Measurements from ENCODE around the gene ADD1. TPM values are rescaled to one million over a fixed set of nuclear protein-coding genes. Genes with fewer than 3 reads are reported as not detected.

The ADD1 gene
- total RNA-seq, 5 donors from 2014 or later (not counting 1 experiment from before 2014, with no cell fraction given): 241 to 274 (median 256) TPM

DNA sequence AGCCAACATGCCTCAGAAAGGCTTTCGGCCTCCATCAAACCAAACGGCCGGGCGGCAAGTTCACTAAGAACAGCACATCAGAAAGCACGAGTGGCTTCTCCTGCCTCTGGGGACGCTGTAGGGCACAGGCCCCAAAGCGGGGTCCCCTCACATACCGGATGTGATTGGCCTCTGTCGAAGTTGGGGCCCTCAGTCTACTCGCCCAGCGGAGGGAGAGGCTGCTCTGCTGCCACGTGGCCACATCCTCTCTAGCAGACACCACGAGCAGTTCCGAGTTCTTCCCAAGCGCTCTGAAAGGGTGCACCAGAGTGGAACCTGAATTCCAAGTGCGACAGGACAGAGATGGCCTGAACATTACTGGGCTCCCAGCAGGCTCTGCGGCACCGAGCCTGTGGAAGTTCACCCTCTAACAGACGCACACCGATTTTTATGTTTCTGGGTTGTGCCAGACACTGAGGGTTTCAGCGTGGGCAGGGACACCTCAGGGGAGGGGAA is 98.4 kb downstream of the ADD1 start:
- DNase-seq: peak in 3 of 35 experiments; percentile 12 to 50 (median 23)
- H3K27ac Mint-ChIP-seq: peak overlapping the region; percentile 73 to 88
- H3K27me3 Mint-ChIP-seq: no peaks in the 10 kb centered on the region
- peaks cover 0 to 54% of the 10 kb centered on the region in 2 experiments for H3K4me1 ChIP-seq (ENCODE audit: control insufficient read depth in 1 of 2, extremely low read depth in 1 of 2, insufficient read depth in 2 of 2, low read length in 2 of 2)
- peaks cover 12 to 26% (median 12%) of the 10 kb centered on the region in 3 donors for H3K4me1 Mint-ChIP-seq
- H3K36me3 ChIP-seq (ENCODE audit: control insufficient read depth in 2 of 2, extremely low read depth in 1 of 2, insufficient read depth in 1 of 2, low read length in 1 of 2): peaks cover 26 to 88% of the 10 kb centered on the region in 2 donors
- CTCF ChIA-PET: no interaction called here
- peak in 3 of 4 experiments; percentile 15 to 28 (median 16) for ATAC-seq (replicated peaks in 1 of 4)
- H3K9me3 Mint-ChIP-seq: no peaks in the 10 kb centered on the region
- POLR2A ChIA-PET: no interaction called here
- peak overlapping the region; percentile 62 for H3K27ac ChIP-seq (ENCODE audit: low read length)
- peak overlapping the region in 1 of 2 donors; percentile 5 for H3K4me3 ChIP-seq (ENCODE audit: control insufficient read depth in 1 of 2, extremely low read depth in 1 of 2, low read length in 1 of 2)
- H3K4me3 Mint-ChIP-seq: no peak overlapping the region
- no peaks in the 10 kb centered on the region for H3K27me3 ChIP-seq (replicated peaks in 1 of 2; ENCODE audit: control insufficient read depth in 2 of 2, extremely low read depth in 1 of 2, insufficient read depth in 2 of 2, low read length in 1 of 2)
- peaks cover 53% of the 10 kb centered on the region for H3K36me3 Mint-ChIP-seq
- no peaks in the 10 kb centered on the region for H3K9me3 ChIP-seq
- 75% methylated on average over 21 of the region's 21 CpGs for WGBS (ENCODE audit: insufficient coverage)

GRCh38 chr4:2942532-2943363 is 99.1 kb downstream of the ADD1 start:
- Mint-ChIP-seq H3K4me3 (no peak overlapping the region), H3K9me3 (no peaks in the 10 kb centered on the region), H3K4me1 (peaks cover 6 to 20% (median 7%) of the 10 kb centered on the region in 3 donors), H3K27me3 (no peaks in the 10 kb centered on the region), H3K36me3 (peaks cover 52% of the 10 kb centered on the region), H3K27ac (peak overlapping the region; percentile 73 to 88)
- peaks cover 26 to 90% of the 10 kb centered on the region in 2 donors for H3K36me3 ChIP-seq (ENCODE audit: control insufficient read depth in 2 of 2, extremely low read depth in 1 of 2, insufficient read depth in 1 of 2, low read length in 1 of 2)
- 84% methylated on average over 13 of the region's 31 CpGs for WGBS (ENCODE audit: insufficient coverage)
- peak overlapping the region; percentile 62 for H3K27ac ChIP-seq (ENCODE audit: low read length)
- H3K4me1 ChIP-seq (ENCODE audit: control insufficient read depth in 1 of 2, extremely low read depth in 1 of 2, insufficient read depth in 2 of 2, low read length in 2 of 2): peaks cover 0 to 48% of the 10 kb centered on the region in 2 experiments
- H3K4me3 ChIP-seq (ENCODE audit: control insufficient read depth in 1 of 2, extremely low read depth in 1 of 2, low read length in 1 of 2): peak overlapping the region in 1 of 2 donors; percentile 5
- H3K9me3 ChIP-seq: no peaks in the 10 kb centered on the region
- ChIA-PET POLR2A (no interaction called here), CTCF (interaction anchor here in 1 of 2 donors (0.5 kb wide), 1 partner anchor 178 kb away, joined by 4 read pairs; no protein-coding TSS in a partner anchor)
- H3K27me3 ChIP-seq (replicated peaks in 1 of 2; ENCODE audit: control insufficient read depth in 2 of 2, extremely low read depth in 1 of 2, insufficient read depth in 2 of 2, low read length in 1 of 2): no peaks in the 10 kb centered on the region
- DNase-seq (peak in 3 of 35 experiments; percentile 14 to 63 (median 32)), ATAC-seq (replicated peaks in 1 of 4) (peak; percentile 10 to 41 (median 31))

GRCh38 chr4:2943364-2944090 is 99.9 kb downstream of the ADD1 start:
- H3K4me1 ChIP-seq (ENCODE audit: control insufficient read depth in 1 of 2, extremely low read depth in 1 of 2, insufficient read depth in 2 of 2, low read length in 2 of 2): peaks cover 0 to 45% of the 10 kb centered on the region in 2 experiments
- Mint-ChIP-seq H3K27ac (peak overlapping the region in 1 of 2 donors; percentile 29), H3K9me3 (no peaks in the 10 kb centered on the region), H3K27me3 (no peaks in the 10 kb centered on the region), H3K4me1 (peaks cover 6 to 17% (median 6%) of the 10 kb centered on the region in 3 donors), H3K36me3 (peaks cover 53% of the 10 kb centered on the region), H3K4me3 (no peak overlapping the region)
- H3K9me3 ChIP-seq: no peaks in the 10 kb centered on the region
- CTCF ChIA-PET: interaction anchor here in 1 of 2 donors (0.8 to 2.2 kb wide), 2 partner anchors 10 to 17 kb away, joined by 4 to 8 read pairs; no protein-coding TSS in a partner anchor
- peak in 1 of 35 experiments; percentile 7 for DNase-seq
- H3K36me3 ChIP-seq (ENCODE audit: control insufficient read depth in 2 of 2, extremely low read depth in 1 of 2, insufficient read depth in 1 of 2, low read length in 1 of 2): peaks cover 26 to 95% of the 10 kb centered on the region in 2 donors
- H3K4me3 ChIP-seq (ENCODE audit: control insufficient read depth in 1 of 2, extremely low read depth in 1 of 2, low read length in 1 of 2): no peak overlapping the region
- POLR2A ChIA-PET: interaction anchor here in 1 of 2 donors (1.3 kb wide), 1 partner anchor 11 kb away, joined by 4 read pairs; no protein-coding TSS in a partner anchor
- 95% methylated on average over 4 of the region's 20 CpGs for WGBS (ENCODE audit: insufficient coverage)
- H3K27me3 ChIP-seq (replicated peaks in 1 of 2; ENCODE audit: control insufficient read depth in 2 of 2, extremely low read depth in 1 of 2, insufficient read depth in 2 of 2, low read length in 1 of 2): no peaks in the 10 kb centered on the region
- peak overlapping the region; percentile 62 for H3K27ac ChIP-seq (ENCODE audit: low read length)
- ATAC-seq (replicated peaks in 1 of 4): no peak

DNA sequence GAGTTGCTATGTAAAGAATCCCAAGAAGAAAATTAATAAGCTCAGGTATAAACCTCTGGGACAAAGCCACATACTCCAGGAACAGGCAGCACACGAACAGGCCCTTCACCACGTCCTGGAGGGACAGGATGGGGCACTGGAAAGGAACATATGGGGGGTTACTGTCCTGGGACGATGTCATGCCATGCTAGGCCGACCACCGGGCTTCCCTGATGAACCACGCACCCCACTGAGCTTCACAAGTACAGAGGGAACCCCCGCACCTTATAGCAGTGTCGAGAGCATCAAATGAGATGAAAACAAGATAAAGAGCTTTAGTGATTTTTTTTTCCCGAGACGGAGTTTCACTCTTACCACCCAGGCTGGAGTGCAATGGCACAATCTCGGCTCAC is 100.4 kb downstream of the ADD1 start:
- Mint-ChIP-seq H3K36me3 (peaks cover 53% of the 10 kb centered on the region), H3K27me3 (no peaks in the 10 kb centered on the region), H3K4me1 (peaks cover 3 to 13% (median 6%) of the 10 kb centered on the region in 3 donors), H3K27ac (peak overlapping the region; percentile 29 to 53), H3K4me3 (no peak overlapping the region), H3K9me3 (no peaks in the 10 kb centered on the region)
- ATAC-seq (replicated peaks in 1 of 4) (no peak), DNase-seq (peak in 1 of 35 experiments; percentile 9)
- POLR2A ChIA-PET: interaction anchor here in 1 of 2 donors (1.3 kb wide), 1 partner anchor 10 kb away, joined by 4 read pairs; no protein-coding TSS in a partner anchor
- H3K27ac ChIP-seq (ENCODE audit: low read length): no peak overlapping the region
- no peak overlapping the region for H3K4me3 ChIP-seq (ENCODE audit: control insufficient read depth in 1 of 2, extremely low read depth in 1 of 2, low read length in 1 of 2)
- H3K9me3 ChIP-seq: no peaks in the 10 kb centered on the region
- no peaks in the 10 kb centered on the region for H3K27me3 ChIP-seq (replicated peaks in 1 of 2; ENCODE audit: control insufficient read depth in 2 of 2, extremely low read depth in 1 of 2, insufficient read depth in 2 of 2, low read length in 1 of 2)
- WGBS (ENCODE audit: insufficient coverage): 71% methylated on average over 6 of the region's 11 CpGs
- peaks cover 0 to 44% of the 10 kb centered on the region in 2 experiments for H3K4me1 ChIP-seq (ENCODE audit: control insufficient read depth in 1 of 2, extremely low read depth in 1 of 2, insufficient read depth in 2 of 2, low read length in 2 of 2)
- CTCF ChIA-PET: interaction anchor here in 1 of 2 donors (0.8 to 2.2 kb wide), 2 partner anchors 9 to 17 kb away, joined by 4 to 8 read pairs; no protein-coding TSS in a partner anchor
- peaks cover 29 to 97% of the 10 kb centered on the region in 2 donors for H3K36me3 ChIP-seq (ENCODE audit: control insufficient read depth in 2 of 2, extremely low read depth in 1 of 2, insufficient read depth in 1 of 2, low read length in 1 of 2)

DNA sequence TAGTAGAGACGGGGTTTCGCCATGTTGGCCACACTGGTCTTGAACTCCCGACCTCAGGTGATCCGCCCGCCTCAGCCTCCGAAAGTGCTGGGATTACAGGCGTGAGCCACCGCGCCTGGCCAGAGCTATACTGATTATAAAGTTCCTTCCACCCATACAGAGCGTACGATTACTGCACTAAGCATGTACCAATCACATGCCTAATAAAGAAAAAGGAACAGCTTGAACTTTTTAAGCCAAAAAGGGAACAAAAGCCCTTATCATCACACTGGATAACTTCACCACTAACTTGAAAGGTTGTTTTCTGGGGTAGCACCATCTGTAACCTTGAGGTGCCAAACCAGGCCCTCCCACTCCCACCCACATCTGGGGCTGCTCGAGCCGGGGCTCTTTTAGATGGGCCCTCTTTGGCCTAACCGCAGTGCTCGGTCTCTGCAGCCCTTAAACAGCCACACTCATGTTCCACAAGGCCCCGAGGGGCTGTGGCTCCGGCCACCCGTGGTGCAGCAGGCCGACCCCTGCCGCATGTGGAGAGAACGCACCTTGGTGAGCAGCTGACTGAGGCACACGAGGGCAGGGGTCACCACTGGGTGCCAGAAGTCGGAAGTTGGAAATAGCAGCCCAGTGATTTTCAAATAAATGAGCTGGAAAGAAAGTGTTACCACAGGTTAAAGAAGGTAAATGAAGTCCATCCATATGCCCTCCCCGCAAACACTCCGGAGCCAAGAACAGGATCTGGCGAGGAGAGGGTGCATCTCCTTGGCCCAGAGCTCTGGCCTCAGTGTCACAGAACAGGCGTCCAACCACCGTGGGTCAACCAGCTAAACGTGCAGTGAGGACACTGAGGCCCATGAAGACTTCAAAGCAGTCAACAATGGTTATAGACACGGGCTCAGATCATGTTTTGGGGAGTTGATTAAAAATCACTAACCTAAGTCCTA is 101.2 kb downstream of the ADD1 start:
- CTCF ChIA-PET: interaction anchor here in 1 of 2 donors (0.7 to 2.2 kb wide), 3 partner anchors 9 to 18 kb away, joined by 4 to 8 read pairs (median 4); no protein-coding TSS in a partner anchor
- Mint-ChIP-seq H3K4me3 (no peak overlapping the region), H3K36me3 (peaks cover 52% of the 10 kb centered on the region), H3K9me3 (no peaks in the 10 kb centered on the region), H3K27me3 (no peaks in the 10 kb centered on the region), H3K4me1 (peaks cover 0 to 11% (median 6%) of the 10 kb centered on the region in 3 donors), H3K27ac (peak overlapping the region in 1 of 2 donors; percentile 22)
- DNase-seq (peak in 1 of 35 experiments; percentile 6), ATAC-seq (replicated peaks in 1 of 4) (no peak)
- H3K27ac ChIP-seq (ENCODE audit: low read length): no peak overlapping the region
- POLR2A ChIA-PET: interaction anchor here in 1 of 2 donors (1.3 kb wide), 1 partner anchor 10 kb away, joined by 4 read pairs; no protein-coding TSS in a partner anchor
- H3K9me3 ChIP-seq: no peaks in the 10 kb centered on the region
- H3K4me3 ChIP-seq (ENCODE audit: control insufficient read depth in 1 of 2, extremely low read depth in 1 of 2, low read length in 1 of 2): no peak overlapping the region
- peaks cover 29 to 97% of the 10 kb centered on the region in 2 donors for H3K36me3 ChIP-seq (ENCODE audit: control insufficient read depth in 2 of 2, extremely low read depth in 1 of 2, insufficient read depth in 1 of 2, low read length in 1 of 2)
- H3K27me3 ChIP-seq (replicated peaks in 1 of 2; ENCODE audit: control insufficient read depth in 2 of 2, extremely low read depth in 1 of 2, insufficient read depth in 2 of 2, low read length in 1 of 2): no peaks in the 10 kb centered on the region
- 88% methylated on average over 19 of the region's 30 CpGs for WGBS (ENCODE audit: insufficient coverage)
- peaks cover 0 to 36% of the 10 kb centered on the region in 2 experiments for H3K4me1 ChIP-seq (ENCODE audit: control insufficient read depth in 1 of 2, extremely low read depth in 1 of 2, insufficient read depth in 2 of 2, low read length in 2 of 2)
